H1 (cell line): Measurements from ENCODE around the gene SLC35F1. TPM values are rescaled to one million over a fixed set of nuclear protein-coding genes. Genes with fewer than 3 reads are reported as not detected.

Experiments
- CTCF ChIA-PET: fragments of 300-600 bp; sonication (Branson Sonifier 250); formaldehyde crosslinking; loops from one replicate; lab custom pipeline; 2021; ENCODE audit not compliant: partially characterized antibody; lab: Charles Lee
- POLR2A ChIA-PET: fragments of 300-600 bp; sonication (Branson Sonifier 250); formaldehyde crosslinking; loops from one replicate; lab custom pipeline; 2021; ENCODE audit warnings: inconsistent platforms; ENCODE audit not compliant: partially characterized antibody; lab: Charles Lee
- DNase-seq, 2 experiments: peaks; one replicate each; pipeline versions ENCODE4 v3.0.0 to v3.0.0-alpha.2; 2010 to 2022; ENCODE audit warnings: low spot score in 2 of 2, low read depth in 1 of 2, mixed read lengths in 1 of 2
- FAIRE-seq: peaks from 2 replicates; lab custom pipeline; 2011; peaks lifted over from hg19 to GRCh38; lab: Jason Lieb, UNC
- H2AFZ ChIP-seq: 2 replicates; pipeline ENCODE4 v1.8.1; 2012; ENCODE audit warnings: low read length, inconsistent platforms
- H2AK5ac ChIP-seq: 2 replicates; pipeline ENCODE4 v1.6.1; 2013; ENCODE audit warnings: low read depth, low read length
- H2BK120ac ChIP-seq: replicated peaks from 2 replicates; pipeline ENCODE3; 2013; ENCODE audit warnings: low read depth, low read length, inconsistent platforms
- H2BK12ac ChIP-seq: 2 replicates; pipeline ENCODE4 v1.6.1; 2013; ENCODE audit warnings: low read depth, low read length
- H2BK15ac ChIP-seq: 2 replicates; pipeline ENCODE4 v1.6.1; 2013; ENCODE audit warnings: low read length
- H2BK20ac ChIP-seq: 2 replicates; pipeline ENCODE4 v1.6.1; 2013; ENCODE audit warnings: low read length
- H2BK5ac ChIP-seq: 2 replicates; pipeline ENCODE4 v1.6.1; 2013; ENCODE audit warnings: low read depth, low read length
- H3K14ac ChIP-seq: 2 replicates; pipeline ENCODE4 v1.6.1; 2013; ENCODE audit warnings: inconsistent platforms; ENCODE audit not compliant: insufficient read length
- H3K18ac ChIP-seq: 2 replicates; pipeline ENCODE4 v1.6.1; 2013; ENCODE audit warnings: low read length; ENCODE audit errors: extremely low read depth
- H3K23ac ChIP-seq: 2 replicates; pipeline ENCODE4 v1.6.1; 2013; ENCODE audit warnings: inconsistent platforms; ENCODE audit not compliant: insufficient read length
- H3K23me2 ChIP-seq: 2 replicates; pipeline ENCODE4 v1.6.1; 2013; ENCODE audit warnings: low read depth, low read length
- H3K27ac ChIP-seq: 2 replicates; pipeline ENCODE4 v1.6.1; 2011; ENCODE audit warnings: low read depth, low read length, inconsistent platforms
- H3K27me3 ChIP-seq, 4 experiments: replicated peaks in 1 of 4; 1 replicate in 1 of 4; 2 replicates in 3 of 4; pipeline versions ENCODE4 v1.6.1 to v1.8.1; 2011 to 2013; ENCODE audit warnings: low read length in 3 of 4, mild to moderate bottlenecking in 3 of 4, inconsistent platforms in 2 of 4, mixed read lengths in 2 of 4, moderate library complexity in 1 of 4; ENCODE audit not compliant: control insufficient read depth in 3 of 4, insufficient read depth in 3 of 4; ENCODE audit errors: extremely low read depth in 1 of 4
- H3K36me3 ChIP-seq, 4 experiments: 2 replicates each; pipeline versions ENCODE4 v1.6.1 to v1.8.1; 2011 to 2013; ENCODE audit warnings: mild to moderate bottlenecking in 4 of 4, low read length in 3 of 4, moderate library complexity in 2 of 4, control low read depth in 1 of 4, inconsistent platforms in 1 of 4; ENCODE audit not compliant: insufficient read depth in 4 of 4, control insufficient read depth in 2 of 4
- H3K4ac ChIP-seq: replicated peaks from 2 replicates; pipeline ENCODE3; 2013; ENCODE audit warnings: low read length, low read depth, mixed read lengths, inconsistent platforms; ENCODE audit not compliant: insufficient read length
- H3K4me1 ChIP-seq, 4 experiments: replicated peaks in 1 of 4; 1 replicate in 1 of 4; 2 replicates in 3 of 4; pipeline versions ENCODE4 v1.6.1 to v1.8.1; 2011 to 2013; ENCODE audit warnings: low read length in 3 of 4, inconsistent platforms in 2 of 4, mixed read lengths in 1 of 4; ENCODE audit not compliant: insufficient read depth in 4 of 4, control insufficient read depth in 3 of 4
- H3K4me2 ChIP-seq, 2 experiments: 2 replicates each; pipeline versions ENCODE4 v1.6.1 to v1.8.1; 2011 to 2013; ENCODE audit warnings: low read depth in 2 of 2, low read length in 2 of 2, control low read depth in 1 of 2, inconsistent platforms in 1 of 2, mild to moderate bottlenecking in 1 of 2; ENCODE audit not compliant: insufficient read depth in 1 of 2
- H3K4me3 ChIP-seq, 4 experiments: fragments of 200-600, 300-600 bp in 1 of 4; sonication (generic), shearing (Covaris generic), sonication (Bioruptor Twin) in 1 of 4; 2 replicates each; pipeline versions ENCODE4 v1.5.1 to v1.8.1; 2011 to 2016; ENCODE audit warnings: low read length in 4 of 4, low read depth in 3 of 4, control low read depth in 2 of 4, inconsistent platforms in 2 of 4, mild to moderate bottlenecking in 2 of 4, mixed read lengths in 1 of 4, moderate library complexity in 1 of 4; ENCODE audit not compliant: insufficient read depth in 2 of 4; ENCODE audit errors: extremely low read depth in 1 of 4
- H3K56ac ChIP-seq: replicated peaks from 2 replicates; pipeline ENCODE3; 2013; ENCODE audit warnings: low read depth, mild to moderate bottlenecking, mixed read lengths, low read length, inconsistent platforms; ENCODE audit not compliant: insufficient read length
- H3K79me1 ChIP-seq: 2 replicates; pipeline ENCODE4 v1.6.1; 2013; ENCODE audit warnings: low read depth, low read length, control low read depth
- H3K79me2 ChIP-seq, 2 experiments: 2 replicates each; pipeline versions ENCODE4 v1.6.1 to v1.8.1; 2012 to 2013; ENCODE audit warnings: low read length in 2 of 2, mild to moderate bottlenecking in 2 of 2, inconsistent platforms in 1 of 2; ENCODE audit not compliant: insufficient read depth in 2 of 2, control insufficient read depth in 1 of 2
- H3K9ac ChIP-seq, 4 experiments: replicated peaks in 1 of 4; 1 replicate in 1 of 4; 2 replicates in 3 of 4; pipeline versions ENCODE4 v1.6.1 to v1.8.1; 2011 to 2013; ENCODE audit warnings: low read depth in 3 of 4, low read length in 3 of 4, control low read depth in 2 of 4, mild to moderate bottlenecking in 2 of 4, moderate library complexity in 2 of 4, inconsistent platforms in 1 of 4; ENCODE audit errors: extremely low read depth in 1 of 4
- H3K9me3 ChIP-seq, 2 experiments: 2 replicates each; pipeline versions ENCODE4 v1.6.1 to v1.8.1; 2012 to 2013; ENCODE audit warnings: mild to moderate bottlenecking in 2 of 2, moderate library complexity in 2 of 2, control low read depth in 1 of 2, inconsistent platforms in 1 of 2, low read depth in 1 of 2, low read length in 1 of 2, mixed read lengths in 1 of 2; ENCODE audit not compliant: insufficient read depth in 2 of 2
- H4K20me1 ChIP-seq, 2 experiments: replicated peaks in 1 of 2; 2 replicates each; pipeline versions ENCODE3 to v1.8.1; 2011 to 2013; ENCODE audit warnings: inconsistent platforms in 2 of 2, low read length in 2 of 2, mild to moderate bottlenecking in 1 of 2; ENCODE audit not compliant: insufficient read depth in 2 of 2, control insufficient read depth in 1 of 2
- H4K5ac ChIP-seq: 2 replicates; pipeline ENCODE4 v1.6.1; 2013; ENCODE audit warnings: low read length, low read depth, mixed read lengths, inconsistent platforms; ENCODE audit not compliant: insufficient read length
- H4K8ac ChIP-seq: 2 replicates; pipeline ENCODE4 v1.8.0; 2013; ENCODE audit warnings: mild to moderate bottlenecking, moderate library complexity, low read length, inconsistent platforms; ENCODE audit not compliant: insufficient read depth; ENCODE audit errors: extremely low read depth
- H4K91ac ChIP-seq: replicated peaks from 2 replicates; pipeline ENCODE3; 2013; ENCODE audit warnings: low read length, mixed read lengths, inconsistent platforms; ENCODE audit not compliant: insufficient read length
- ASH2L ChIP-seq: fragments of 200-600, 300-600 bp; sonication (generic); IDR thresholded peaks from one replicate; pipeline ENCODE4 v1.7.1; 2017; ENCODE audit warnings: low read length
- CBX8 ChIP-seq: fragments of 300-800, 300-1000 bp; sonication (generic); IDR thresholded peaks from 2 replicates; pipeline ENCODE4 v1.7.1; 2016; ENCODE audit warnings: low read depth, low read length, borderline replicate concordance
- HDAC6 ChIP-seq: IDR thresholded peaks from one replicate; pipeline ENCODE4 v1.7.1; 2012; ENCODE audit warnings: low read depth, mild to moderate bottlenecking, inconsistent platforms, low read length, moderate library complexity
- NANOG ChIP-seq: IDR thresholded peaks from 2 replicates; pipeline ENCODE4 v1.6.1; 2011; ENCODE audit warnings: low read length, low read depth, mild to moderate bottlenecking, inconsistent platforms; ENCODE audit not compliant: insufficient read depth, poor library complexity, severe bottlenecking
- NRF1 ChIP-seq: IDR thresholded peaks from 2 replicates; pipeline ENCODE4 v1.6.1; 2011; ENCODE audit warnings: mild to moderate bottlenecking, low read depth, low read length, improper control_type of control experiment
- PHF8 ChIP-seq: fragments of 200-600 bp; sonication (generic); conservative IDR thresholded peaks from 2 replicates; pipeline ENCODE4 v1.7.1; 2012; ENCODE audit warnings: low read depth, mild to moderate bottlenecking, inconsistent platforms, low read length, moderate library complexity
- POLR2AphosphoS5 ChIP-seq: IDR thresholded peaks from 2 replicates; pipeline ENCODE4 v1.6.1; 2011; ENCODE audit warnings: low read depth, low read length
- SIN3A ChIP-seq, 2 experiments: IDR thresholded peaks in 1 of 2; conservative IDR thresholded peaks in 1 of 2; 2 replicates each; pipeline ENCODE4 v1.6.1; 2011 to 2012; ENCODE audit warnings: low read length in 2 of 2, improper control_type of control experiment in 1 of 2, low read depth in 1 of 2, mild to moderate bottlenecking in 1 of 2
- SIRT6 ChIP-seq: IDR thresholded peaks from one replicate; pipeline ENCODE4 v1.7.1; 2012; ENCODE audit warnings: low read length, inconsistent platforms
- TEAD4 ChIP-seq: IDR thresholded peaks from 2 replicates; pipeline ENCODE4 v1.6.1; 2012; ENCODE audit warnings: low read depth, low read length, inconsistent platforms, mixed read lengths
- YY1 ChIP-seq: IDR thresholded peaks from 2 replicates; pipeline ENCODE4 v1.6.1; 2011; ENCODE audit warnings: low read depth, mild to moderate bottlenecking, low read length
- WGBS, 2 experiments: shearing (Covaris generic) in 1 of 2; methylation state at CpG; one replicate each; pipeline versions ENCODE4 v1.1.6 to v1.1.7; 2013 to 2015; ENCODE audit warnings: low lambda C conversion rate in 2 of 2, mixed read lengths in 2 of 2, inconsistent platforms in 1 of 2, low coverage in 1 of 2, missing lambda C conversion rate in 1 of 2; ENCODE audit not compliant: insufficient replicate concordance in 2 of 2, insufficient coverage in 1 of 2, insufficient read length in 1 of 2; ENCODE audit errors: extremely low coverage in 1 of 2, missing lambda C conversion rate in 1 of 2; 5-methylcytosine and 5-hydroxymethylcytosine counted together
- polyA plus RNA-seq, 7 experiments: library from polyadenylated mRNA; depleted of rRNA in 3 of 7; stranded (reverse) in 5 of 7; unstranded in 2 of 7; fragments of >200 nt in 5 of 7; fragments of 200-250 nt in 2 of 7; gene quantifications; 1 replicate in 5 of 7; 2 replicates in 1 of 7; 4 replicates in 1 of 7; pipeline versions ENCODE4 v1.2.1 to v1.2.3, GENCODE V29; 2011 to 2013; ENCODE audit warnings: missing spikeins in 2 of 7, mixed read lengths in 2 of 7
- total RNA-seq: library from RNA; stranded (reverse); fragmentation: NEBNext Ultra II Directional; extraction: Animal tissue kit (Norgen Biotek cat#: 25700); gene quantifications from 2 replicates; pipeline ENCODE4 v1.2.1, GENCODE V29; 2021
- TF ChIP-seq, protein P1 (sequence below): IDR thresholded peaks from 2 replicates; pipeline ENCODE4 v1.6.1; 2012; ENCODE audit warnings: low read length, inconsistent platforms

Gene SLC35F1
- total and polyA plus RNA-seq, 2 of the 8 experiments (the other 6 are each of a cell fraction or from before 2014, with no cell fraction given) = 7.0 to 10.0 TPM

DNA sequence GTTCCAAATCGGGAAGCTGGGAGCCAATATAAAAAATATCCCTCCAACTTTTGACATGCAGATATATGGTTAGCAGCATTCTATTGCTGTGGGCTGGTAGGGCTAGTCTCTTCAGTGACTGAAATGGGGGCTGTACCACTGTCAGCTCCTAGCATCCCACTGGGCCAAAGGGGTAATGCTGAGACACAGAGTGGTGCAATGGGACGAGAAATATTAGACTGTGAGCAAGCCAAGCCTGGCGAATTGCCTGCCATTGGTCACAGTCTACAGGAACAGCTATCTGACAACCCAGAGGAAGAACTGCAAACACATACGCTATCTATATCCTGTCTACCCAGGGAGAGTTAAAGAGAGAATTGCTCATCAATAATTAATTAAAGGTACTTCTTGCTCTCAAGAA, 3.5 kb downstream of the SLC35F1 start:
- no peak overlapping the region for H4K8ac ChIP-seq
- no peak overlapping the region for H3K27ac ChIP-seq
- no peak for TF ChIP-seq ASH2L
- no peak for TF ChIP-seq YY1
- TF ChIP-seq TEAD4 = no peak
- no peak for TF ChIP-seq HDAC6
- TF ChIP-seq PHF8 = no peak
- TF ChIP-seq, protein P1, sequence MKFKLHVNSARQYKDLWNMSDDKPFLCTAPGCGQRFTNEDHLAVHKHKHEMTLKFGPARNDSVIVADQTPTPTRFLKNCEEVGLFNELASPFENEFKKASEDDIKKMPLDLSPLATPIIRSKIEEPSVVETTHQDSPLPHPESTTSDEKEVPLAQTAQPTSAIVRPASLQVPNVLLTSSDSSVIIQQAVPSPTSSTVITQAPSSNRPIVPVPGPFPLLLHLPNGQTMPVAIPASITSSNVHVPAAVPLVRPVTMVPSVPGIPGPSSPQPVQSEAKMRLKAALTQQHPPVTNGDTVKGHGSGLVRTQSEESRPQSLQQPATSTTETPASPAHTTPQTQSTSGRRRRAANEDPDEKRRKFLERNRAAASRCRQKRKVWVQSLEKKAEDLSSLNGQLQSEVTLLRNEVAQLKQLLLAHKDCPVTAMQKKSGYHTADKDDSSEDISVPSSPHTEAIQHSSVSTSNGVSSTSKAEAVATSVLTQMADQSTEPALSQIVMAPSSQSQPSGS = no peak
- no peak for TF ChIP-seq SIN3A (conservative IDR thresholded peaks at IDR 0.05 in 1 of 2, IDR thresholded peaks at IDR 0.05 in 1 of 2; ENCODE audit: low read depth in 1 of 2, low read length in 2 of 2)
- TF ChIP-seq POLR2AphosphoS5 = no peak
- no peak for TF ChIP-seq CBX8
- no peak for TF ChIP-seq SIRT6
- no peak for TF ChIP-seq NANOG
- TF ChIP-seq NRF1 = no peak
- CTCF ChIA-PET = interaction anchor here (0.6 to 2.1 kb wide), 4 partner anchors 8 to 654 kb away, joined by 3 to 8 read pairs (median 4); no protein-coding TSS in a partner anchor
- H2AFZ ChIP-seq = no peak overlapping the region
- no peak overlapping the region for H2BK15ac ChIP-seq
- no peak for FAIRE-seq
- H3K14ac ChIP-seq = no peak overlapping the region
- H3K79me2 ChIP-seq = no peaks in the 10 kb centered on the region
- H3K9me3 ChIP-seq = no peaks in the 10 kb centered on the region
- H3K36me3 ChIP-seq = no peaks in the 10 kb centered on the region
- H2BK5ac ChIP-seq = no peak overlapping the region
- peaks cover 0 to 5% of the 10 kb centered on the region in 2 experiments for H4K20me1 ChIP-seq
- no peak for DNase-seq
- no peak overlapping the region for H4K5ac ChIP-seq
- H4K91ac ChIP-seq = no peak overlapping the region
- H2AK5ac ChIP-seq = no peak overlapping the region
- no peaks in the 10 kb centered on the region for H3K79me1 ChIP-seq
- H3K4me3 ChIP-seq = no peak overlapping the region
- H3K23me2 ChIP-seq = peaks cover 17% of the 10 kb centered on the region
- no peak overlapping the region for H3K18ac ChIP-seq
- no peak overlapping the region for H3K23ac ChIP-seq
- 84% methylated on average over 4 of the region's 4 CpGs; no CpG with 5 or more reads in 1 of the 2 experiments for WGBS, 2 experiments
- H2BK120ac ChIP-seq = no peak overlapping the region
- H2BK12ac ChIP-seq = no peak overlapping the region
- no peak overlapping the region for H3K4me2 ChIP-seq
- H2BK20ac ChIP-seq = no peak overlapping the region
- POLR2A ChIA-PET = no interaction called here
- no peak overlapping the region for H3K9ac ChIP-seq
- peaks cover 0 to 14% (median 9%) of the 10 kb centered on the region in 4 experiments; a peak in 6 of 7 replicates for H3K27me3 ChIP-seq
- no peak overlapping the region for H3K4ac ChIP-seq
- no peak overlapping the region for H3K56ac ChIP-seq
- peaks cover 0 to 4% (median 0%) of the 10 kb centered on the region in 4 experiments; a peak in 2 of 7 replicates for H3K4me1 ChIP-seq
